Measurements from ENCODE around the gene HIKESHI.

DNA sequence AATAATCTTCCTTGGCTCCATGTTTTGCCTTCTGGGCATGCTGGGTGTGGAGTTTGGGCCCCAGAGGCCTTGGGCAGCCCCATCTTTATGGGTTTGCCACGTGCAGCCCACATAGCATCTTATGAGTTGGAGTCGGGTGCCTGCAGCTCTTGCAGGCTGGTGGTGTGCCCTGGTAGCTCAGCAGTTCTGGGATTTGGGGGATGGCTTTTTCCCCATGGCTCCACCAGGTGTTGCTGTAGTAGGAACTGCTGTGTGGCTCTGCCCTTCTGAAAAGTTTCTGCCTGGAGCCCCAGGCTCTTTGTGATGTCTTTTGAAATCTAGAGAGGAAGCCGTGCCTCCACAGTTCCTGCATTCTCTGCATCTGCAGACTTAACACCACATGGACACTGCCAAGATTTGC, 40.7 kb upstream of the HIKESHI start:
- TF ChIP-seq CTCF (IDR thresholded peaks at IDR 0.05; ENCODE audit: poor library complexity), result no peak
- TF ChIP-seq EZH2phosphoT487 (IDR thresholded peaks at IDR 0.05; ENCODE audit: low read depth, severe bottlenecking, unreplicated experiment), result no peak
